ENCODE data around the gene MLPH. TPM values are rescaled to one million over a fixed set of nuclear protein-coding genes. Genes with fewer than 3 reads are reported as not detected.

MLPH gene
- total and polyA plus RNA-seq, 4 donors = 1.6 to 25.9 (median 22.3) TPM

DNA sequence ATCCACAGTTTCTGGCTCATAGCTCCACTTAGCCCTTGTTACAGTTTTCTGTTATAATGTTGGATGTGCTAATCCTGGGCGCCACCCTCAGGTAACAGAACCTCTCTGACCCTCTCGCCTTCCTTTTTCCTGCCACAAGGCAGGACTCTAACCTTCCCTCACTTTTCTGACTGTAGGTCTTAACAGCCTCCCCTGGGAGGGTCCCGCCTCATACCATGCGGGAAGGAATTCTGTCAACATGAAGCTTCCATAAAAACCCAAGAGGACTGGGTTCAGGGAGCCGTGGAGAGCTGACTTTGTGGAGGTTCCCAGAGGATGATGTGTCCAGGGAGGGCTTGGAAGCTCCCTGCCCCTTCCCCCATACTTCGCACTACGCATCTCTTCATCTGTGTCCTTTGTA is 115.4 kb downstream of the MLPH start:
- Histone ChIP-seq H3K27ac (ENCODE audit: low read depth in 1 of 2, low read length in 2 of 2) (no peak overlapping the region), H3K4me1 (ENCODE audit: control insufficient read depth in 4 of 4, insufficient read depth in 4 of 4, low read length in 3 of 4) (peaks cover 0 to 21% (median 4%) of the 10 kb centered on the region in 4 donors), H3K4me3 (ENCODE audit: low read depth in 1 of 3, low read length in 3 of 3) (no peak overlapping the region), H3K27me3 (ENCODE audit: control insufficient read depth in 4 of 4, insufficient read depth in 4 of 4, low read length in 3 of 4) (no peaks in the 10 kb centered on the region), H3K36me3 (ENCODE audit: control insufficient read depth in 4 of 4, insufficient read depth in 3 of 4, low read depth in 1 of 4, low read length in 3 of 4) (no peaks in the 10 kb centered on the region), H3K9ac (ENCODE audit: low read depth in 1 of 2, low read length in 2 of 2) (no peak overlapping the region), H3K9me3 (ENCODE audit: control insufficient read depth in 4 of 4, low read length in 3 of 4) (no peaks in the 10 kb centered on the region)
- TF ChIP-seq HNF4A (conservative IDR thresholded peaks at IDR 0.05) (no peak), RXRA (IDR thresholded peaks at IDR 0.05) (no peak), REST (IDR thresholded peaks at IDR 0.05) (no peak), MAX (IDR thresholded peaks at IDR 0.05) (no peak), GABPA (IDR thresholded peaks at IDR 0.05 in 1 of 2, conservative IDR thresholded peaks at IDR 0.05 in 1 of 2) (no peak), EGR1 (IDR thresholded peaks at IDR 0.05; ENCODE audit: low read depth in 2 of 2) (no peak), YY1 (IDR thresholded peaks at IDR 0.05) (no peak), CTCF (IDR thresholded peaks at IDR 0.05; ENCODE audit: low read depth, low read length, missing input control) (no peak)
- TF ChIP-seq, protein P1, sequence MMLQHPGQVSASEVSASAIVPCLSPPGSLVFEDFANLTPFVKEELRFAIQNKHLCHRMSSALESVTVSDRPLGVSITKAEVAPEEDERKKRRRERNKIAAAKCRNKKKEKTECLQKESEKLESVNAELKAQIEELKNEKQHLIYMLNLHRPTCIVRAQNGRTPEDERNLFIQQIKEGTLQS (IDR thresholded peaks at IDR 0.05) = no peak
- WGBS = 90% methylated on average over 7 of the region's 7 CpGs
- DNase-seq (ENCODE audit: low spot score) = no peak

DNA sequence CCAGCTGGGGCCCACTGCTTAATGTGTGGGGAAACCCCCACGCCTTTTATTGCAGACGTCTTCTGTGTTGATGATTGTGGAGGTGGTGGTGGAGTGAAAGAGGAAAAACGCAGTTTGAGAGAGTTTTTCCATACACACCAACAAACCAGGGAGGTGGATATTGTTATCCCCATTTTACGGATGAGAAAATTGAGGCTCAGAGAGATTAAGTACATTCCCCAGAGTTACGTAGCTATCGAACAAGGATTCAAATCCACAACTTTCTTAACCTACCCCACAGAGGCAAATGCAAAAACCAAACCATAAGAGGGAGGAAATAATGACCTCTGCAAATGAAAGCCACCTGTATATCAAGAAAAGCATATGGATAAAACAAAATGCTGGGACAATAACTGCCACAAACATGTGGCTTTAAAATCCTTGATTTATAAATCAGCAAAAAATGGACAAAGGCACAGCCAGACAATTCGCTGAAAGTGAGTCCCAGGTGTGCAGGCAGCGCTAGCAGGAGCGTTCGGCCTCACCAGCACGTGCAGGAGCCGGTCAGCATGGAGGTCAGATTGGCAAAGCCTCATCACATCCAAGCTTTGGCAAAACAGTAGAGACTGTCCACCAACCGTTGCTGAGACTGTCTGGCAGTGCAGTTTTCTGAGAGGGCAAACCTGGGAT is 116.1 kb downstream of the MLPH start:
- Histone ChIP-seq H3K27me3 (ENCODE audit: control insufficient read depth in 4 of 4, insufficient read depth in 4 of 4, low read length in 3 of 4) (no peaks in the 10 kb centered on the region), H3K9ac (ENCODE audit: low read depth in 1 of 2, low read length in 2 of 2) (no peak overlapping the region), H3K9me3 (ENCODE audit: control insufficient read depth in 4 of 4, low read length in 3 of 4) (no peaks in the 10 kb centered on the region), H3K27ac (ENCODE audit: low read depth in 1 of 2, low read length in 2 of 2) (no peak overlapping the region), H3K4me1 (ENCODE audit: control insufficient read depth in 4 of 4, insufficient read depth in 4 of 4, low read length in 3 of 4) (peaks cover 0 to 21% (median 4%) of the 10 kb centered on the region in 4 donors), H3K4me3 (ENCODE audit: low read depth in 1 of 3, low read length in 3 of 3) (no peak overlapping the region), H3K36me3 (ENCODE audit: control insufficient read depth in 4 of 4, insufficient read depth in 3 of 4, low read depth in 1 of 4, low read length in 3 of 4) (no peaks in the 10 kb centered on the region)
- 85% methylated on average over 13 of the region's 13 CpGs for WGBS
- TF ChIP-seq GABPA (IDR thresholded peaks at IDR 0.05 in 1 of 2, conservative IDR thresholded peaks at IDR 0.05 in 1 of 2) (peak in 1 of 2 donors; percentile 22), CTCF (IDR thresholded peaks at IDR 0.05; ENCODE audit: low read depth, low read length, missing input control) (no peak), HNF4A (conservative IDR thresholded peaks at IDR 0.05) (no peak)
- DNase-seq (ENCODE audit: low spot score) = no peak
